Measurements from ENCODE around the gene CCDC171.

- TF ChIP-seq REST (IDR thresholded peaks at IDR 0.05; ENCODE audit: low read depth): no peak
- TF ChIP-seq CEBPB (IDR thresholded peaks at IDR 0.05): no peak
- TF ChIP-seq MAX (IDR thresholded peaks at IDR 0.05): no peak
- TF ChIP-seq YY1 (IDR thresholded peaks at IDR 0.05; ENCODE audit: low read depth): no peak
- TF ChIP-seq TAF1 (IDR thresholded peaks at IDR 0.05; ENCODE audit: low read depth): no peak
- TF ChIP-seq RAD21 (IDR thresholded peaks at IDR 0.05; ENCODE audit: low read depth): no peak
- TF ChIP-seq ZBTB7A (IDR thresholded peaks at IDR 0.05; ENCODE audit: low read depth): no peak
- TF ChIP-seq EP300 (IDR thresholded peaks at IDR 0.05; ENCODE audit: borderline replicate concordance): no peak
- no peak for TF ChIP-seq TCF12 (IDR thresholded peaks at IDR 0.05; ENCODE audit: low read depth)
- TF ChIP-seq USF1 (IDR thresholded peaks at IDR 0.05): no peak
- TF ChIP-seq NFIC (IDR thresholded peaks at IDR 0.05): no peak
Measured at GRCh38 chr9:16023446-16023845, 470.6 kb downstream of the CCDC171 start.
